ENCODE data around the gene GLRX3.
"Not testable (repeated sequence)": the region's sequence is repeated elsewhere in the genome, so short reads cannot be mapped to it uniquely, and the experiment has no call there.

GLRX3 gene

DNA sequence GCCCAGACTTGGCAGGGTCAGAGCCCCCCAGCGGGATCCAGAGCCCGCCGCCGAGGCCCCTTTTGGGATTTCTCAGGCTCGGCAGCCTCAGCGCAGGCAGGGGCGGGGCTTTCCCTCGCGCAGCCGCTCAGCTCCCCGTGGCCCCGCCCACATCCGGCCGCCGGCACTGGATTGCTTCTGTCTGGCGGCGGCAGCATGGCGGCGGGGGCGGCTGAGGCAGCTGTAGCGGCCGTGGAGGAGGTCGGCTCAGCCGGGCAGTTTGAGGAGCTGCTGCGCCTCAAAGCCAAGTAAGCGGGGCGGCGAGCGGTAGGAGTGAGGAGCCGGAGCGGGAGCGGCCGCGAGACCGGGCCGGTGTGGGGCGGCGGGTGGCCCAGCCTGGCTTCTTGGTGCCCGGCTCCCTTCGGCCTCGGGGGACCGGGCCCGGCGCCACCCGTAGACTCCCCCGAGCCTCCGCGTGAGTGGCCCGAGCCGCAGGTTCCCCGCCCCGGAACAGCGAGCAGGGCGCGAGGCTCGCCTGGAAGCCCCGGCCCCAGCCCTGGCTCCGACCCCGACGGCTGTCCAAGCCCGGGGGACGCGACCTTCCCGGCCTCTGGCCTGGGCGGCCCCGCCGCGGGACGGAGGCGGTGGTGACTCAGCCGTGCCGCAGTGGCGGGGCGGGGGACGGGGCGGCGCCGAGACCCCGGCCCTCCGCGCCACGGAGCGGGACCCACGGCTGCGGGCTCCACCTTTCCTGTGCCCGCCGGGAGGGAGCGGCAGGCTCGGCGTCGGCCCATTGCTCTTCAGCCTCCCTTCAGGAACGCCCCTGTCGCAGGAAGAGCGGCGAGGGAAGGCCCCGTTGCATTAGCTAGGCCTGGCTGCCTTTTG is at the start of gene GLRX3:
Gene GLRX3 (plus strand): TSS at position 166 of the 864 bp plus-strand sequence. CDS start 30 bp downstream, at position 196.
- TF ChIP-seq, protein P1, sequence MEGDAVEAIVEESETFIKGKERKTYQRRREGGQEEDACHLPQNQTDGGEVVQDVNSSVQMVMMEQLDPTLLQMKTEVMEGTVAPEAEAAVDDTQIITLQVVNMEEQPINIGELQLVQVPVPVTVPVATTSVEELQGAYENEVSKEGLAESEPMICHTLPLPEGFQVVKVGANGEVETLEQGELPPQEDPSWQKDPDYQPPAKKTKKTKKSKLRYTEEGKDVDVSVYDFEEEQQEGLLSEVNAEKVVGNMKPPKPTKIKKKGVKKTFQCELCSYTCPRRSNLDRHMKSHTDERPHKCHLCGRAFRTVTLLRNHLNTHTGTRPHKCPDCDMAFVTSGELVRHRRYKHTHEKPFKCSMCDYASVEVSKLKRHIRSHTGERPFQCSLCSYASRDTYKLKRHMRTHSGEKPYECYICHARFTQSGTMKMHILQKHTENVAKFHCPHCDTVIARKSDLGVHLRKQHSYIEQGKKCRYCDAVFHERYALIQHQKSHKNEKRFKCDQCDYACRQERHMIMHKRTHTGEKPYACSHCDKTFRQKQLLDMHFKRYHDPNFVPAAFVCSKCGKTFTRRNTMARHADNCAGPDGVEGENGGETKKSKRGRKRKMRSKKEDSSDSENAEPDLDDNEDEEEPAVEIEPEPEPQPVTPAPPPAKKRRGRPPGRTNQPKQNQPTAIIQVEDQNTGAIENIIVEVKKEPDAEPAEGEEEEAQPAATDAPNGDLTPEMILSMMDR (IDR thresholded peaks at IDR 0.05; ENCODE audit: borderline replicate concordance, control extremely low read depth, extremely low read depth, insufficient read depth, missing control alignments): no peak
- in situ Hi-C loops (cut with MboI; ENCODE audit: low sequenced_read_pairs, unreplicated experiment): no loop called here
- DNase-seq (ENCODE audit: low spot score): peak; percentile 97

DNA sequence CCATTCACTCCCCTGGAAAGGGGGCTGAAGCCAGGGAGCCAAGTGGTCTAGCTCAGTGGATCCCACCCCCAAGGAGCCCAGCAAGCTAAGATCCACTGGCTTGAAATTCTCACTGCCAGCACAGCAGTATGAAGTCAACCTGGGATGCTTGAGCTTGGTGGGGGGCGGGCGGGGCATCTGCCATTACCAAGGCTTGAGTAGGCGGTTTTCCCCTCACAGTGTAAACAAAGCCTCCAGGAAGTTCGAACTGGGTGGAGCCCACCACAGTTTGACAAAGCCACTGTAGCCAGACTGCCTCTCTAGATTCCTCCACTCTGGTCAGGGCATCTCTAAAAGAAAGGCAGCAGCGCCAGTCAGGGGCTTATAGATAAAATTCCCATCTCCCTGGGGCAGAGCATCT is 45.6 kb upstream of the GLRX3 start:
- DNase-seq (ENCODE audit: low spot score); in situ Hi-C loops (cut with MboI; ENCODE audit: low sequenced_read_pairs, unreplicated experiment): not testable (repeated sequence)

DNA sequence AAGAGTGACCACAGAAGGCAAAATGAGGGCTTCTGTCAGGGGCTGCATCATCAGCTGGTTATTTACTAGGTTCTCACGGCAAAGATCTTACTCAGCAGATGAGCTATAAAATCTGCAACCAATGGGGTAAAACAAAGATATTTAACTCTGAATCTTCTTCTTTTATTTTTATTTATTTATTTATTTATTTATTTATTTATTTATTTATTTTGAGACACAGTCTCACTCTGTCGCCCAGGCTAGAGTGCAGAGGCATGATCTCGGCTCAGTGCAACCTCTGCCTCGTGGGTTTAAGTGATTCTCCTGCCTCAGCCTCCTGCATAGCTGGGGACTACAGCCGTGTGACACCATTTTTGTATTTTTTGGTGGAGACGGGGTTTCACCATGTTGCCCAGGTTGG is 36.8 kb upstream of the GLRX3 start:
- in situ Hi-C loops (cut with MboI; ENCODE audit: low sequenced_read_pairs, unreplicated experiment): no loop called here

DNA sequence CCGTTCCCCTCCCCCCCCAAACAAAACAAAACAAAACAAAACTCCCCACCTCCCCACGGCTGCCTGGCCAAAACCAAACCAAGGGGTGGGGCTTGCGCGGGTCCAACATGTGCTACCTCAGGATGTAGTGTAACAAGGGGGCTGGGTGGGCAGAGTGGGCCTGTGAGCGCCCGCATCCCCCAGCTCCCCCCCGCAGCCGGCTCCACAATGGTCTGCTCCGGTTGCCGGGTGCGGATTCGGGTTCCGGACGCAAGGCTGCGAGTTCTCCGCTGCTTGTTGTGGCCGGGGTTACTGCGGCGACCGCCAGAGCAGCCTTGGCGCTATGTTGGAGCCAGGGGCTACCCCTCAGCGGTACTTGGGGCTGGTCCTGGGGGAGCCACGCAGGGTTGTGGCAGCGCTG is 30.5 kb upstream of the GLRX3 start:
- no peak for DNase-seq (ENCODE audit: low spot score)
- in situ Hi-C loops (cut with MboI; ENCODE audit: low sequenced_read_pairs, unreplicated experiment): no loop called here
- TF ChIP-seq, protein P1 (IDR thresholded peaks at IDR 0.05; ENCODE audit: borderline replicate concordance, control extremely low read depth, extremely low read depth, insufficient read depth, missing control alignments): no peak

More for the DNA sequence above, 36.8 kb upstream of the GLRX3 start:
- TF ChIP-seq, protein P1 (IDR thresholded peaks at IDR 0.05; ENCODE audit: borderline replicate concordance, control extremely low read depth, extremely low read depth, insufficient read depth, missing control alignments): no peak
- no peak for DNase-seq (ENCODE audit: low spot score)

DNA sequence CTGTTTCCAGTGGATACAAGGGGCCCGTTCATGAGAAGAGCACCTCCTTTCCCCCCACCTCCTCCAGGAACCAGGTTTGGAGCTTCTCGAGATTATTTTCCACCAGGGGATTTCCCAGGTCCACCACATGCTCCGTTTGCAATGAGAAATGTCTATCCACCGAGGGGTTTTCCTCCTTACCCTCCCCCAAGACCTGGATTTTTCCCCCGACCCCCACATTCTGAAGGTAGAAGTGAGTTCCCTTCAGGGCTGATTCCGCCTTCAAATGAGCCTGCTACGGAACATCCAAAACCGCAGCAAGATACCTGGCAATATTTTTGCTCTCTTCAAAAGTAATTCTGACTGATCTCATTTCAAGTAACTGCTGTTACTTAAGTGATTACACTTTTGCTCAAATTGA is 28.0 kb upstream of the GLRX3 start:
- DNase-seq (ENCODE audit: low spot score); in situ Hi-C loops (cut with MboI; ENCODE audit: low sequenced_read_pairs, unreplicated experiment): not testable (repeated sequence)

DNA sequence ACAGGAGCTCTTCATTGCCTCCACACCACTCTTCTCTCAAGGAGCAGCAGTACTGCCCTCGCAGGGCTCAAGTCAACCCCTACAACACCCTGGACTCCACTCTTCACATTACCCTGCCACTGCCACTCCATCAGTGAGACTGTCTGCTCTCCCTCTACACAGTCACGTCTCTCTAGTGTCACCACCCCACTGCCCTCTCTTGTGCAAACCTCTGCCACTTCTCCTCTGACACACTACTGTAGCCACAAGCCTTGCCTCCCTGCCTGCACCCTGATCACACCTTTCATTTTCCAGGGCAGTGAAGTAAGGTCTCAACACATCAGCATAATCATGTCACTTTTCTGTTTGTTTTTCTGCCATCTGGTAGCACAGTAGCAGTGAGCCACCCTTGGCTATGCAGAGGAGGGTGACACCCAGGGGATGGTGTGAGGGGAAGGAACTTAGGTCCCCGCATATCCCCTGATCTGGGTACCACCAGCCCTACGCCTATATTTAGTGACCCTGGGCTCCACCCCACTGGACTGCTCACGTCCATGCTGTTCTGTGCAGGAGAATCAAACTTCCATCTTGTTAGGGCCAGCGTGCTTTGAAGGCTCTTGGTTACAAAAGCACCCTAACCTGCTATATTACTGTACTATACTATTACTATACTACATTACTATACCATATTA is 27.1 kb upstream of the GLRX3 start:
- DNase-seq (ENCODE audit: low spot score): no peak
- in situ Hi-C loops (cut with MboI; ENCODE audit: low sequenced_read_pairs, unreplicated experiment): no loop called here
- TF ChIP-seq, protein P1 (IDR thresholded peaks at IDR 0.05; ENCODE audit: borderline replicate concordance, control extremely low read depth, extremely low read depth, insufficient read depth, missing control alignments): no peak

DNA sequence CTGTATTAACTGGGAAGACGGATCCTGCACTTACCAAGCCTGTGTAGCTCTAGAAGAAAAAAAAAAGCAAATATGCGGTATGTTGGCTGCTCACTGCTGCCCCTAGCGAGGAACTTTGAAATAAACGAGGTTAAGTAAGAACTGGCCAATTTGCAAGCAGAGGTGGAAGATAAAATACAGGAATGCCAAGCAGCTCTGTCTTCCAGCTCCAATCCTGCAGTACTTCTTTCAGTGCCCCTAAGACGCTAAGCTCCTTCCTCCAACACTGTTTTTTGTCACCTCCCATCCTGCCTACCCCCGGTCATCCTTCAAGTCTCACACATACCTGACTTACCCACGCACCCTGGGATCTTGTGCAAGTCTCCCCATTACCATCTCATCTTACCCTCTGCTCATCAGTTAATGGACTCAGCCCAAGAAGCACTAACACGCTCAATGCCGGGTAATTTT is 26.4 kb upstream of the GLRX3 start:
- in situ Hi-C loops (cut with MboI; ENCODE audit: low sequenced_read_pairs, unreplicated experiment): no loop called here
- TF ChIP-seq, protein P1 (IDR thresholded peaks at IDR 0.05; ENCODE audit: borderline replicate concordance, control extremely low read depth, extremely low read depth, insufficient read depth, missing control alignments): peak; percentile 78
- peak; percentile 56 for DNase-seq (ENCODE audit: low spot score)

All from GM13976 (cell line).